Right lobe of liver (tissue), 4 donors: ENCODE results near the gene DGLUCY.

Experiments used
- CTCF ChIP-seq, 4 donors: fragments of 200-600 bp in 3 of 4; fragments of 450-650 bp in 1 of 4; IDR thresholded peaks; one replicate each; pipeline versions ENCODE4 v1.5.1 to v1.8.0; 2016 to 2022; ENCODE audit warnings: antibody characterized with exemption in 4 of 4, mild to moderate bottlenecking in 2 of 4
- POLR2A ChIP-seq: fragments of 450-650 bp; IDR thresholded peaks from one replicate; pipeline ENCODE4 v1.6.1; 2017; ENCODE audit warnings: antibody characterized with exemption, mild to moderate bottlenecking
- donor health status: DM: no; HTN: no; CAD: no.
- donor health status: DM: no; HTN: no; CAD: no.
- donor health status: DM: no; HTN: yes; CAD: no.

- TF ChIP-seq CTCF (IDR thresholded peaks at IDR 0.05) (no peak), POLR2A (no peak)
These were observed 151.5 kb downstream of the DGLUCY start for GRCh38 chr14:91265404-91265803.
